ENCODE results near the gene ADAD2.

DNA sequence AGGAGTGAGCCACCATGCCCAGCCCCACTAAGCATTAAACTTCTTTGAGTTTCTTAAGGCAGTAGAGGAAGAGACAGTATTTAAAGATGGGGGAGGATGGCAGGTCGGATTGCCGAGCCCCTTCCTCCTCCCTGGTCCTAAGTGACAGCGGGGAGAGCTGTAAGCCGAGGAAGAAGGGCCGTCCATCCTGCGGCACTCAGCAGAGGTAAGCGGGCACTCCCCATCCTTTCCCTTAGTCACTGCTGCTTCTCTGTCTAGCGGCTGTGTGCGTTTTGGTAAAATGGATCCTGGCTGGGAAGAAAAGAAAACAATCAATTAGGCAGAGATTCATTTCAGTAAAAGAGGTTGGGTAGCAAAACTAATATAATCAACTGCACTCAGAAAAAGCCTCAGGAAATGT lies 31.9 kb upstream of the ADAD2 start:
- TF ChIP-seq POLR2A (IDR thresholded peaks at IDR 0.05; ENCODE audit: low read length): no peak
- TF ChIP-seq GATA1 (IDR thresholded peaks at IDR 0.05; ENCODE audit: low read depth, low read length): no peak

Measured in erythroblast (primary cell).